Measurements from ENCODE around the gene UVSSA.

- no peak for TF ChIP-seq CTCF (IDR thresholded peaks at IDR 0.05)
- TF ChIP-seq POLR2A (IDR thresholded peaks at IDR 0.05) = no peak
Measured at GRCh38 chr4:1323280-1323634, 23.8 kb upstream of the UVSSA start.

Measured in vagina (tissue), 2 donors.